Measurements from ENCODE around the gene IPO9.
"Not testable (repeated sequence)": the region's sequence is repeated elsewhere in the genome, so short reads cannot be mapped to it uniquely, and the experiment has no call there.

Gene IPO9

GRCh38 chr1:201834621-201835020 is 5.7 kb downstream of the IPO9 start:
- H3K27ac ChIP-seq = no peak overlapping the region
- no peak overlapping the region for H3K9ac ChIP-seq
- no peak overlapping the region for H3K4me2 ChIP-seq
- no peaks in the 10 kb centered on the region for H3K27me3 ChIP-seq (ENCODE audit: insufficient read depth, low read depth)
- TF ChIP-seq CTCF (conservative IDR thresholded peaks at IDR 0.05; ENCODE audit: low read depth, low read length) = no peak
- H3K4me3 ChIP-seq (IDR thresholded peaks at IDR 0.05; ENCODE audit: insufficient read depth, low read depth, low read length) = no peak overlapping the region
- peaks cover 64% of the 10 kb centered on the region for H4K20me1 ChIP-seq (ENCODE audit: insufficient read depth)
- no peaks in the 10 kb centered on the region; the same call in 1 of the 2 replicates for H3K36me3 ChIP-seq (ENCODE audit: insufficient read depth)
- no peak overlapping the region for H2AFZ ChIP-seq (ENCODE audit: low read depth)
- H3K4me1 ChIP-seq (ENCODE audit: low read depth, poor library complexity, severe bottlenecking) = peaks cover 48% of the 10 kb centered on the region
- peaks cover 100% of the 10 kb centered on the region for H3K79me2 ChIP-seq (ENCODE audit: insufficient read depth, low read depth)

DNA sequence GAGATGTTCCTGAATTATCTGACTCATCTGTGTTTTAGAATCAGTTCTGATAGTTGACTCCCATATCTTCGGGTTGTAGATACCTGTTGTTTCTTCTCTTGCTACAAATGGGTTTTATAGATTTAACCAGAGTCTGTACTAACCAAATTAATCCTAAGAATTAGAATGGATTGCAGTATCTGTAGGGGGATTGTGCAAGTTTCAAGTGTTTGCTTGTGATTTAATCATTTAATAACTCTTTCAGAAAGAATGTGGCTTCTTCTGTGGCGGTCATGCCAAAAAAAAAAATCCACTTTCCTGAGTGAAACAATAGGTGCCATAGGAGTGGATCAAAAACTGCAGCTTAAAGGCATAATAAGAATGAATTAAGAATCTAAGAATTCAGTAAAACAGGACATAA is 9.4 kb downstream of the IPO9 start:
- no peak for TF ChIP-seq CTCF (conservative IDR thresholded peaks at IDR 0.05; ENCODE audit: low read depth, low read length)
- no peaks in the 10 kb centered on the region for H3K36me3 ChIP-seq (ENCODE audit: insufficient read depth)
- H3K4me1 ChIP-seq (ENCODE audit: low read depth, poor library complexity, severe bottlenecking) = peaks cover 12% of the 10 kb centered on the region
- no peak overlapping the region for H2AFZ ChIP-seq (ENCODE audit: low read depth)
- no peak overlapping the region for H3K4me3 ChIP-seq (IDR thresholded peaks at IDR 0.05; ENCODE audit: insufficient read depth, low read depth, low read length)
- H3K9ac ChIP-seq = no peak overlapping the region
- peaks cover 100% of the 10 kb centered on the region for H3K79me2 ChIP-seq (ENCODE audit: insufficient read depth, low read depth)
- peaks cover 64% of the 10 kb centered on the region for H4K20me1 ChIP-seq (ENCODE audit: insufficient read depth)
- H3K4me2 ChIP-seq = no peak overlapping the region
- no peak overlapping the region for H3K27ac ChIP-seq
- no peaks in the 10 kb centered on the region for H3K27me3 ChIP-seq (ENCODE audit: insufficient read depth, low read depth)

GRCh38 chr1:201839089-201839488 is 10.1 kb downstream of the IPO9 start:
- H3K4me1 ChIP-seq (ENCODE audit: low read depth, poor library complexity, severe bottlenecking); H2AFZ ChIP-seq (ENCODE audit: low read depth); H3K4me2 ChIP-seq; H3K36me3 ChIP-seq (ENCODE audit: insufficient read depth); H3K27ac ChIP-seq; H3K4me3 ChIP-seq (IDR thresholded peaks at IDR 0.05; ENCODE audit: insufficient read depth, low read depth, low read length); H3K9ac ChIP-seq; H3K27me3 ChIP-seq (ENCODE audit: insufficient read depth, low read depth): not testable (repeated sequence)
- Histone ChIP-seq H3K79me2 (ENCODE audit: insufficient read depth, low read depth) (peaks cover 97% of the 10 kb centered on the region), H4K20me1 (ENCODE audit: insufficient read depth) (peaks cover 57% of the 10 kb centered on the region)

GRCh38 chr1:201840055-201840454 is 11.1 kb downstream of the IPO9 start:
- Histone ChIP-seq H3K4me2 (no peak overlapping the region), H3K79me2 (ENCODE audit: insufficient read depth, low read depth) (peaks cover 97% of the 10 kb centered on the region), H3K27me3 (ENCODE audit: insufficient read depth, low read depth) (no peaks in the 10 kb centered on the region), H3K9ac (no peak overlapping the region), H4K20me1 (ENCODE audit: insufficient read depth) (peaks cover 51% of the 10 kb centered on the region), H2AFZ (ENCODE audit: low read depth) (no peak overlapping the region), H3K4me3 (IDR thresholded peaks at IDR 0.05; ENCODE audit: insufficient read depth, low read depth, low read length) (no peak overlapping the region), H3K27ac (no peak overlapping the region), H3K4me1 (ENCODE audit: low read depth, poor library complexity, severe bottlenecking) (peaks cover 7% of the 10 kb centered on the region), H3K36me3 (ENCODE audit: insufficient read depth) (no peaks in the 10 kb centered on the region)
- no peak for TF ChIP-seq CTCF (conservative IDR thresholded peaks at IDR 0.05; ENCODE audit: low read depth, low read length)

DNA sequence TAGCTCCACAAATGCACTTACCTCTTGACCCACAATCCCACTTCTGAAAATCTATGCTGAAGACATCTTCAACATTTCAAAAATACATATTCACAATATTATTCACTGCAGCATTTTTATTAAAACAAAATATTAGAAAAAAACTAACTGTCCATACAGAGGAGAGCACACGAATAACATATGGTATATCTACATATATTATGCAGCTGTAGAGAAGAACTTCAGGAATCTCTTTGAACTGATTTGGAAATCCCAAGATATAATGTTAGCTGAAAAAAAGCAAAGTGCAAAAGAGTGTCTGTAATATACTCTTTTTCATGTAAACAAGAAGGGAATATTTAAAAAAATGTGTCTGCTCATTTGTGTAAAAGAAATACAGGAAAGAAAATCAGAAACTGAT is 11.5 kb downstream of the IPO9 start:
- Histone ChIP-seq H3K4me2 (no peak overlapping the region), H3K79me2 (ENCODE audit: insufficient read depth, low read depth) (peaks cover 97% of the 10 kb centered on the region), H3K4me3 (IDR thresholded peaks at IDR 0.05; ENCODE audit: insufficient read depth, low read depth, low read length) (no peak overlapping the region), H3K4me1 (ENCODE audit: low read depth, poor library complexity, severe bottlenecking) (peaks cover 7% of the 10 kb centered on the region), H4K20me1 (ENCODE audit: insufficient read depth) (peaks cover 53% of the 10 kb centered on the region), H3K36me3 (ENCODE audit: insufficient read depth) (no peaks in the 10 kb centered on the region), H3K9ac (no peak overlapping the region), H3K27ac (no peak overlapping the region), H2AFZ (ENCODE audit: low read depth) (no peak overlapping the region), H3K27me3 (ENCODE audit: insufficient read depth, low read depth) (no peaks in the 10 kb centered on the region)
- no peak for TF ChIP-seq CTCF (conservative IDR thresholded peaks at IDR 0.05; ENCODE audit: low read depth, low read length)

All from KMS-11 (cell line).